HepG2 (cell line): ENCODE measurements around the gene CLDN7. TPM values are rescaled to one million over a fixed set of nuclear protein-coding genes. Genes with fewer than 3 reads are reported as not detected.

Experiments used
- GATAD1 ChIP-seq: IDR thresholded peaks from 2 replicates; pipeline ENCODE4 v1.6.1; 2016; ENCODE audit warnings: missing genetic modification reagents, missing compliant biosample characterization
- KDM2A ChIP-seq: sonication (generic); formaldehyde crosslinking; IDR thresholded peaks from 2 replicates; pipeline ENCODE4 v1.4.0; 2020; ENCODE audit warnings: low read depth, missing genetic modification reagents, borderline replicate concordance
- KLF11 ChIP-seq: IDR thresholded peaks from 2 replicates; pipeline ENCODE4 v1.6.1; 2016; ENCODE audit warnings: missing compliant biosample characterization
- MAZ ChIP-seq, 2 experiments: sonication (generic) in 1 of 2; formaldehyde crosslinking in 1 of 2; IDR thresholded peaks; 2 replicates each; pipeline versions ENCODE4 v1.5.0 to v1.6.1; 2012 to 2020; ENCODE audit warnings: low read depth in 2 of 2, mild to moderate bottlenecking in 2 of 2, borderline replicate concordance in 1 of 2, improper control_type of control experiment in 1 of 2, low read length in 1 of 2, missing genetic modification reagents in 1 of 2, moderate library complexity in 1 of 2
- MEIS2 ChIP-seq: sonication (generic); formaldehyde crosslinking; IDR thresholded peaks from 2 replicates; pipeline ENCODE4 v1.9.0; 2021; ENCODE audit warnings: mild to moderate bottlenecking, missing genetic modification reagents
- RARA ChIP-seq: IDR thresholded peaks from 2 replicates; pipeline ENCODE4 v1.6.1; 2016; ENCODE audit warnings: missing genetic modification reagents, missing compliant biosample characterization
- REL ChIP-seq: sonication (generic); formaldehyde crosslinking; conservative IDR thresholded peaks from 2 replicates; pipeline ENCODE4 v1.8.0; 2022; ENCODE audit warnings: mild to moderate bottlenecking, missing genetic modification reagents, moderate library complexity
- REPIN1 ChIP-seq: sonication (generic); formaldehyde crosslinking; IDR thresholded peaks from 2 replicates; pipeline ENCODE4 v1.8.0; 2022; ENCODE audit warnings: missing genetic modification reagents, low read depth, mild to moderate bottlenecking, borderline replicate concordance
- SIN3A ChIP-seq: IDR thresholded peaks from 2 replicates; pipeline ENCODE4 v1.6.1; 2011; ENCODE audit warnings: low read depth, mild to moderate bottlenecking, control low read depth, low read length, borderline replicate concordance
- ZC3H13 ChIP-seq: sonication (generic); formaldehyde crosslinking; IDR thresholded peaks from 2 replicates; pipeline ENCODE4 v1.8.1; 2023; ENCODE audit warnings: mild to moderate bottlenecking, missing genetic modification reagents, moderate library complexity
- ZFP36L1 ChIP-seq: sonication (generic); formaldehyde crosslinking; IDR thresholded peaks from 2 replicates; pipeline ENCODE4 v1.8.0; 2022; ENCODE audit warnings: mild to moderate bottlenecking, missing genetic modification reagents, moderate library complexity
- ZFY ChIP-seq: sonication (generic); formaldehyde crosslinking; IDR thresholded peaks from 2 replicates; pipeline ENCODE4 v1.4.0; 2020; ENCODE audit warnings: missing genetic modification reagents
- ZNF253 ChIP-seq: sonication (generic); formaldehyde crosslinking; IDR thresholded peaks from 2 replicates; pipeline ENCODE4 v1.8.0; 2022; ENCODE audit warnings: mild to moderate bottlenecking, missing genetic modification reagents, borderline replicate concordance
- ZNF33B ChIP-seq: sonication (generic); formaldehyde crosslinking; IDR thresholded peaks from 2 replicates; pipeline ENCODE4 v1.5.1; 2020; ENCODE audit warnings: mild to moderate bottlenecking, missing genetic modification reagents
- ZNF510 ChIP-seq: sonication (generic); formaldehyde crosslinking; IDR thresholded peaks from 2 replicates; pipeline ENCODE4 v1.4.0; 2020; ENCODE audit warnings: low read depth, mild to moderate bottlenecking, missing genetic modification reagents
- ZNF615 ChIP-seq: sonication (generic); formaldehyde crosslinking; IDR thresholded peaks from 2 replicates; pipeline ENCODE4 v1.5.0; 2020; ENCODE audit warnings: mild to moderate bottlenecking, missing genetic modification reagents, borderline replicate concordance
- ZNF766 ChIP-seq: sonication (generic); formaldehyde crosslinking; IDR thresholded peaks from 2 replicates; pipeline ENCODE4 v1.5.0; 2020; ENCODE audit warnings: missing genetic modification reagents, borderline replicate concordance
- ZNF768 ChIP-seq: sonication (generic); formaldehyde crosslinking; IDR thresholded peaks from 2 replicates; pipeline ENCODE4 v1.4.0; 2020; ENCODE audit warnings: missing genetic modification reagents
- polyA plus RNA-seq, 8 experiments: library from polyadenylated mRNA; depleted of rRNA in 3 of 8; stranded (reverse) in 7 of 8; unstranded in 1 of 8; fragments of >200 nt; fragmentation: Illumina TruSeq in 4 of 8; extraction: Trizol in 4 of 8; gene quantifications; 2 replicates each; pipeline versions ENCODE4 v1.2.1 to v1.2.3, GENCODE V29; 2011 to 2016; ENCODE audit warnings: low read depth in 4 of 8, missing spikeins in 1 of 8, mixed read lengths in 1 of 8; ENCODE audit not compliant: insufficient read depth in 1 of 8
- total RNA-seq, 5 experiments: library from RNA; depleted of rRNA; stranded (reverse); fragments of >200 nt; fragmentation: Illumina TruSeq; extraction: Trizol; gene quantifications; 2 replicates each; pipeline ENCODE4 v1.2.3, GENCODE V29; 2016; ENCODE audit warnings: low read depth in 1 of 5
- TF ChIP-seq, protein P1 (sequence below): sonication (generic); formaldehyde crosslinking; IDR thresholded peaks from 2 replicates; pipeline ENCODE4 v1.4.0; 2020; ENCODE audit warnings: missing genetic modification reagents
- TF ChIP-seq, protein P2 (sequence below): sonication (generic); formaldehyde crosslinking; conservative IDR thresholded peaks from 2 replicates; pipeline ENCODE4 v1.8.1; 2023; ENCODE audit warnings: missing genetic modification reagents
- TF ChIP-seq, protein P3 (sequence below): IDR thresholded peaks from 2 replicates; pipeline ENCODE4 v1.6.1; 2016; ENCODE audit warnings: control low read depth

The CLDN7 gene
- total and polyA plus RNA-seq, 2 of the 13 experiments (the other 11 are each of a cell fraction or from before 2014, with no cell fraction given) = not detected

DNA sequence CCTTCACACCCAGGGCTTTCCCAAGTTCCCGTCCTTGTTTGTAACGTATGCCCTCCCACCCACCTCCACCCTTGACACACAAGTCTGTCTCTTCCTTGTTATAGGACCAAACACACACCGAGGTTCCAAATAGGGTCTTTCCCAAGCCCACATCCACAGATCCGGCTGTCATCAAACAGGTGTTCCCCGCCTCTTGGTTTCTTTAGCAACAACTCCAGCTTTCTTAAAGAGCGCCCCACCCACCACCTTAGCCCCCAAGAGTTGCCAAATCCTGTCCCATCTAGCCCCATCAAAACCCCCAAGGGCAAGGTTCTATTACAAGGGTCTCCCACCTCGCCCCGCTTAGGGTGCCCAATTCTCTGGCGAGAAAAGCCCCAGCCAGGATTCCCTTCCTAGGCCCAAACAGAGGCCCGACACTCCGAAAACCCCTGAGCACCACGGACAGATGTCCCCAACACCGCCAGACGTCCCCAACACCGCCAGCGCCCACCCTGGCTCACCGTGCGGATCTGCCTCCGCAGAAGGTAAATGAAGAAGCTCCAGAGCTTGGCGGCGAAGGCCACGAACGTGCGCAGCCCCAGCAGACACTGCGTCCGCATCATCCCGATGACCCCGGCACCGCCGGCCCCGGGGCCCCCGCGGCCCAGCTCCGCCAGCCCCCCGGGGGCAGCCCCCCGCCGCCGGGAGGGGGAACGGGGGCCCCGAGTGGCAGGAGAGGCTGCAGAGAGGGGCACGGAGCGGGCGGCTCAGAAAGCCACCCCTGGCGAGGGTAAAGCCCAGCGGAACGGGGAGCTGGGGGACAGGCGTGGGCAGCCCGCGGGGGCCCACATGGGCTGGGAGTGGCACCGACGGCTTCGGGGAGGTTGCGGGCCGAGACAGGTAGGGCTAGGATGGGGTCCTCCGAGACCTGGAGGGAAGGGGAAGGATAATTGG is 11.3 kb downstream of the CLDN7 start (continued):
- TF ChIP-seq, protein P1, sequence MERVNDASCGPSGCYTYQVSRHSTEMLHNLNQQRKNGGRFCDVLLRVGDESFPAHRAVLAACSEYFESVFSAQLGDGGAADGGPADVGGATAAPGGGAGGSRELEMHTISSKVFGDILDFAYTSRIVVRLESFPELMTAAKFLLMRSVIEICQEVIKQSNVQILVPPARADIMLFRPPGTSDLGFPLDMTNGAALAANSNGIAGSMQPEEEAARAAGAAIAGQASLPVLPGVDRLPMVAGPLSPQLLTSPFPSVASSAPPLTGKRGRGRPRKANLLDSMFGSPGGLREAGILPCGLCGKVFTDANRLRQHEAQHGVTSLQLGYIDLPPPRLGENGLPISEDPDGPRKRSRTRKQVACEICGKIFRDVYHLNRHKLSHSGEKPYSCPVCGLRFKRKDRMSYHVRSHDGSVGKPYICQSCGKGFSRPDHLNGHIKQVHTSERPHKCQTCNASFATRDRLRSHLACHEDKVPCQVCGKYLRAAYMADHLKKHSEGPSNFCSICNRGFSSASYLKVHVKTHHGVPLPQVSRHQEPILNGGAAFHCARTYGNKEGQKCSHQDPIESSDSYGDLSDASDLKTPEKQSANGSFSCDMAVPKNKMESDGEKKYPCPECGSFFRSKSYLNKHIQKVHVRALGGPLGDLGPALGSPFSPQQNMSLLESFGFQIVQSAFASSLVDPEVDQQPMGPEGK = no peak
- TF ChIP-seq ZC3H13 (CRISPR knock-in tag) (0 out of 2 replicates have a peak, but pooled peaks have one; percentile 51), ZNF253 (0 out of 2 replicates have a peak, but pooled peaks have one; percentile 38), ZNF766 (CRISPR knock-in tag) (peak; percentile 39; the same call in 1 of the 2 replicates), MEIS2 (peak; percentile 33; the same call in 1 of the 2 replicates), RARA (CRISPR knock-in tag) (no peak), ZNF615 (no peak), REPIN1 (CRISPR knock-in tag) (no peak), KLF11 (CRISPR knock-in tag) (no peak), GATAD1 (CRISPR knock-in tag) (no peak), SIN3A (peak; percentile 41; the same call in 1 of the 2 replicates), KDM2A (CRISPR knock-in tag) (0 out of 2 replicates have a peak, but pooled peaks have one; percentile 10), ZNF33B (CRISPR knock-in tag) (no peak), ZFP36L1 (no peak), ZNF768 (CRISPR knock-in tag) (no peak), ZFY (CRISPR knock-in tag) (0 out of 2 replicates have a peak, but pooled peaks have one; percentile 12), REL (CRISPR knock-in tag) (0 out of 2 replicates have a peak, but pooled peaks have one; percentile 8), ZNF510 (CRISPR knock-in tag) (0 out of 2 replicates have a peak, but pooled peaks have one; percentile 3), MAZ (IDR thresholded peaks at IDR 0.05; ENCODE audit: borderline replicate concordance, low read depth, low read length) (no peak), MAZ (CRISPR knock-in tag; IDR thresholded peaks at IDR 0.05; ENCODE audit: low read depth) (0 out of 2 replicates have a peak, but pooled peaks have one; percentile 14)
- TF ChIP-seq, protein P2, sequence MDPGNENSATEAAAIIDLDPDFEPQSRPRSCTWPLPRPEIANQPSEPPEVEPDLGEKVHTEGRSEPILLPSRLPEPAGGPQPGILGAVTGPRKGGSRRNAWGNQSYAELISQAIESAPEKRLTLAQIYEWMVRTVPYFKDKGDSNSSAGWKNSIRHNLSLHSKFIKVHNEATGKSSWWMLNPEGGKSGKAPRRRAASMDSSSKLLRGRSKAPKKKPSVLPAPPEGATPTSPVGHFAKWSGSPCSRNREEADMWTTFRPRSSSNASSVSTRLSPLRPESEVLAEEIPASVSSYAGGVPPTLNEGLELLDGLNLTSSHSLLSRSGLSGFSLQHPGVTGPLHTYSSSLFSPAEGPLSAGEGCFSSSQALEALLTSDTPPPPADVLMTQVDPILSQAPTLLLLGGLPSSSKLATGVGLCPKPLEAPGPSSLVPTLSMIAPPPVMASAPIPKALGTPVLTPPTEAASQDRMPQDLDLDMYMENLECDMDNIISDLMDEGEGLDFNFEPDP = no peak
- TF ChIP-seq, protein P3, sequence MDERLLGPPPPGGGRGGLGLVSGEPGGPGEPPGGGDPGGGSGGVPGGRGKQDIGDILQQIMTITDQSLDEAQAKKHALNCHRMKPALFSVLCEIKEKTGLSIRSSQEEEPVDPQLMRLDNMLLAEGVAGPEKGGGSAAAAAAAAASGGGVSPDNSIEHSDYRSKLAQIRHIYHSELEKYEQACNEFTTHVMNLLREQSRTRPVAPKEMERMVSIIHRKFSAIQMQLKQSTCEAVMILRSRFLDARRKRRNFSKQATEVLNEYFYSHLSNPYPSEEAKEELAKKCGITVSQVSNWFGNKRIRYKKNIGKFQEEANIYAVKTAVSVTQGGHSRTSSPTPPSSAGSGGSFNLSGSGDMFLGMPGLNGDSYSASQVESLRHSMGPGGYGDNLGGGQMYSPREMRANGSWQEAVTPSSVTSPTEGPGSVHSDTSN (CRISPR knock-in tag) = no peak
